ENCODE measurements around the gene TBPL1. TPM values are rescaled to one million over a fixed set of nuclear protein-coding genes. Genes with fewer than 3 reads are reported as not detected.
"Not testable (repeated sequence)": the region's sequence is repeated elsewhere in the genome, so short reads cannot be mapped to it uniquely, and the experiment has no call there.

Gene TBPL1
- total and polyA plus RNA-seq, 2 experiments from 2014 or later: 40.5 to 46.0 TPM

DNA sequence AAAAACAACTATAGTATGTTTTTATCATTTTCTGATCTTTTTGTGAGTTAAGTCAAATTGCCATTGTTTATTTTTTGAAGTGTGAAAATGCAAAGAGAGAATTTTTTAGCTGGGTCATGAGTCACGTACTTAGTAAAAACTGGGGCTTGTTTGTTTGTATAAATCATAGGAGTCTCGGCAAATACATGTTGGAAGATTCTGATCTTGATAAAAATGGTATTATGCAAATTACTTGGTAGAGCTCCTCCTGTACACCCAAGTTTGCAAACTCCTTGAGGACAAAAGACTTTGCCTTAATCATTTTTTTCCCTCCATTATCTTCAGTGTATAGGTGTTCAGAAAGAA lies 25.8 kb downstream of the TBPL1 start:
- Histone ChIP-seq H3K27me3 (replicated peaks; ENCODE audit: insufficient read depth) (no peaks in the 10 kb centered on the region), H3K9ac (no peak overlapping the region), H3K79me2 (ENCODE audit: insufficient read depth) (peaks cover 65% of the 10 kb centered on the region), H3K27ac (no peak overlapping the region), H3K9me2 (ENCODE audit: insufficient read depth) (no peaks in the 10 kb centered on the region), H3K9me3 (ENCODE audit: low read depth) (no peaks in the 10 kb centered on the region), H3K4me3 (no peak overlapping the region), H2AFZ (no peak overlapping the region), H3K4me2 (ENCODE audit: unreplicated experiment) (peak overlapping the region; percentile 6), H3K4me1 (ENCODE audit: insufficient read depth) (peaks cover 17% of the 10 kb centered on the region), H3K36me3 (ENCODE audit: low read depth) (peaks cover 12% of the 10 kb centered on the region; the same call in 1 of the 2 replicates), H4K20me1 (ENCODE audit: insufficient read depth) (peaks cover 12% of the 10 kb centered on the region; the same call in 1 of the 2 replicates), H3F3A (ENCODE audit: insufficient read depth) (no peaks in the 10 kb centered on the region)
- no peak for TF ChIP-seq EZH2 (IDR thresholded peaks at IDR 0.05; ENCODE audit: insufficient read depth, poor library complexity, severe bottlenecking)
- TF ChIP-seq EZH2phosphoT487 (IDR thresholded peaks at IDR 0.05; ENCODE audit: insufficient read depth, low read depth): no peak
- in situ Hi-C loops (cut with MboI): no loop called here
- 50 to 66% methylated on average over 2 of the region's 2 CpGs for WGBS, 2 experiments (ENCODE audit: low coverage in 1 of 2, low lambda C conversion rate in 2 of 2, missing lambda C conversion rate in 2 of 2)
- no peak for DNase-seq

- H3K27me3 ChIP-seq (replicated peaks; ENCODE audit: insufficient read depth); H2AFZ ChIP-seq; H3F3A ChIP-seq (ENCODE audit: insufficient read depth); H3K4me2 ChIP-seq (ENCODE audit: unreplicated experiment); H3K4me3 ChIP-seq; DNase-seq; H3K9ac ChIP-seq; H3K27ac ChIP-seq; H3K9me2 ChIP-seq (ENCODE audit: insufficient read depth); H3K9me3 ChIP-seq (ENCODE audit: low read depth); in situ Hi-C loops (cut with MboI): not testable (repeated sequence)
- Histone ChIP-seq H3K4me1 (ENCODE audit: insufficient read depth) (peaks cover 17% of the 10 kb centered on the region), H3K36me3 (ENCODE audit: low read depth) (peaks cover 18% of the 10 kb centered on the region), H4K20me1 (ENCODE audit: insufficient read depth) (peaks cover 12% of the 10 kb centered on the region; the same call in 1 of the 2 replicates), H3K79me2 (ENCODE audit: insufficient read depth) (peaks cover 59% of the 10 kb centered on the region)
- WGBS, 2 experiments (ENCODE audit: low coverage in 1 of 2, low lambda C conversion rate in 2 of 2, missing lambda C conversion rate in 2 of 2): 86 to 88% methylated on average over 7 of the region's 7 CpGs
These were observed 26.4 kb downstream of the TBPL1 start for GRCh38 chr6:133979269-133979963.

GRCh38 chr6:133980168-133980567 lies 27.1 kb downstream of the TBPL1 start:
- DNase-seq: no peak
- no peak overlapping the region for H2AFZ ChIP-seq
- TF ChIP-seq EZH2 (IDR thresholded peaks at IDR 0.05; ENCODE audit: insufficient read depth, poor library complexity, severe bottlenecking) (no peak), EZH2phosphoT487 (IDR thresholded peaks at IDR 0.05; ENCODE audit: insufficient read depth, low read depth) (no peak)
- H3K4me2 ChIP-seq (ENCODE audit: unreplicated experiment): no peak overlapping the region
- WGBS, 2 experiments (ENCODE audit: low coverage in 1 of 2, low lambda C conversion rate in 2 of 2, missing lambda C conversion rate in 2 of 2): 98% methylated on average over 3 of the region's 3 CpGs
- H3K9me2 ChIP-seq (ENCODE audit: insufficient read depth): no peaks in the 10 kb centered on the region
- H4K20me1 ChIP-seq (ENCODE audit: insufficient read depth): peaks cover 12% of the 10 kb centered on the region; the same call in 1 of the 2 replicates
- H3K9ac ChIP-seq: no peak overlapping the region
- peaks cover 17% of the 10 kb centered on the region for H3K4me1 ChIP-seq (ENCODE audit: insufficient read depth)
- H3K79me2 ChIP-seq (ENCODE audit: insufficient read depth): peaks cover 52% of the 10 kb centered on the region
- in situ Hi-C loops (cut with MboI): no loop called here
- no peak overlapping the region for H3K27ac ChIP-seq
- no peaks in the 10 kb centered on the region for H3F3A ChIP-seq (ENCODE audit: insufficient read depth)
- H3K9me3 ChIP-seq (ENCODE audit: low read depth): no peaks in the 10 kb centered on the region
- H3K4me3 ChIP-seq: no peak overlapping the region
- H3K27me3 ChIP-seq (replicated peaks; ENCODE audit: insufficient read depth): no peaks in the 10 kb centered on the region
- H3K36me3 ChIP-seq (ENCODE audit: low read depth): peaks cover 23% of the 10 kb centered on the region

DNA sequence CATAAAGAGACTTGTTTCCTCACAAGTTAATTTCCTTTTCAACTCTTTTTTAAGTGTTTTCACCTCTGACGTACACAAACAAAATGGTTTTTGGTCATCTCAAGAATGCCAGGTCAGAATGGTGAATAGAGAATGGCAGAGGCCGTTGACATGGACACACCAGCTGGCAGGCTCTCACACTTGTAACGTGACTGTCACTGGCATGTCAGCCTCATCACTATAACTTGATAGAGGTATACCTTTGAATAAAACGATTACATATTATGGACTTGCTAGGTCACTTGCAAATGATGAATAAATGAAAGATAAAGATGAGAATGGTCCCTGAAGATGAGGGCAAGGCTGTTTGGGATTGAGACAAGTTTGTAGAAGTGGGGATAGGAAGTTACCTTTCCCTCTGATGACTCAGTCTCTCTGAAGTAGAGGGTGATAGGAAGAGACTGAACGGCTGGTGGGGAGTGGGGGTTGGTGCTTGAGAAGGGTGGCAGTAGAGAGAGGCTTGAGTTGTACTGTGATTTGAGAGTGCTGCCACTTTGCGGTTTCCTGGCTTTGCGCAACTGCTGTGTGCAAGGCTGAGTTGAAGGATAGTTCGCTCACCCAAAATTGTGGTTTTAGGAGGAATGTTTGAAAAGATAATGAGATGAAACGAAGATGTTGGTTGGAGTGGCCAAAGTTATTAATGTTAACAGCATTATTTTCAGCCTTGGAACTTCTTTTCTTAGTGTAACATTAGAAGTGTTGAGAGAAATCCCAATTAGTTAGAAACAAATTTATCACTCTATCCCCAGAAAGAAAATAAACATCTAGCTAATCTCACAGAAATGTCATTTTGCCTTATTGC lies 30.3 kb downstream of the TBPL1 start:
- Histone ChIP-seq H3K4me1 (ENCODE audit: insufficient read depth) (peaks cover 10% of the 10 kb centered on the region), H3K9me2 (ENCODE audit: insufficient read depth) (no peaks in the 10 kb centered on the region), H2AFZ (no peak overlapping the region), H3K27ac (no peak overlapping the region), H3K79me2 (ENCODE audit: insufficient read depth) (peaks cover 20% of the 10 kb centered on the region), H3K9me3 (ENCODE audit: low read depth) (no peaks in the 10 kb centered on the region), H3K27me3 (replicated peaks; ENCODE audit: insufficient read depth) (no peaks in the 10 kb centered on the region), H3K4me3 (no peak overlapping the region), H3K36me3 (ENCODE audit: low read depth) (peaks cover 52% of the 10 kb centered on the region), H3K9ac (no peak overlapping the region), H3K4me2 (ENCODE audit: unreplicated experiment) (no peak overlapping the region), H4K20me1 (ENCODE audit: insufficient read depth) (peaks cover 1% of the 10 kb centered on the region; the same call in 1 of the 2 replicates), H3F3A (ENCODE audit: insufficient read depth) (no peaks in the 10 kb centered on the region)
- WGBS, 2 experiments (ENCODE audit: low coverage in 1 of 2, low lambda C conversion rate in 2 of 2, missing lambda C conversion rate in 2 of 2): 91 to 93% methylated on average over 9 of the region's 9 CpGs
- TF ChIP-seq EZH2phosphoT487 (IDR thresholded peaks at IDR 0.05; ENCODE audit: insufficient read depth, low read depth) (no peak), EZH2 (IDR thresholded peaks at IDR 0.05; ENCODE audit: insufficient read depth, poor library complexity, severe bottlenecking) (no peak)
- no peak for DNase-seq
- in situ Hi-C loops (cut with MboI): no loop called here
